Prostate gland (tissue), 2 donors: ENCODE results near the gene CD164. TPM values are rescaled to one million over a fixed set of nuclear protein-coding genes. Genes with fewer than 3 reads are reported as not detected.
A peak's percentile ranks its signal among the peaks of the same experiment; 100 is the strongest.

Source experiments
- DNase-seq: peaks from one replicate; pipeline ENCODE4 v3.0.0-alpha.2; 2019; ENCODE audit warnings: low spot score
- H3K27ac ChIP-seq, 2 donors: fragments of 200-600 bp; sonication (generic); 2 replicates each; pipeline ENCODE4 v1.5.1; 2017 to 2019
- H3K27me3 ChIP-seq: fragments of 200-600 bp; sonication (generic); replicated peaks from 2 replicates; pipeline ENCODE4 v1.5.1; 2019; ENCODE audit not compliant: insufficient read depth
- H3K36me3 ChIP-seq, 2 donors: fragments of 200-600 bp; sonication (generic); 1 replicate in 1 of 2; 2 replicates in 1 of 2; pipeline versions ENCODE4 v1.5.1 to v1.8.1; 2017 to 2019
- H3K4me1 ChIP-seq: fragments of 200-600 bp; sonication (generic); replicated peaks from 2 replicates; pipeline ENCODE4 v1.5.1; 2019
- H3K4me3 ChIP-seq, 2 donors: fragments of 200-600 bp; sonication (generic); 2 replicates each; pipeline ENCODE4 v1.5.1; 2017 to 2019
- H3K9me3 ChIP-seq: fragments of 200-600 bp; sonication (generic); 2 replicates; pipeline ENCODE4 v1.5.1; 2017
- CTCF ChIP-seq, 4 experiments: fragments of 200-600 bp in 2 of 4; fragments of 450-650 bp in 2 of 4; sonication (generic) in 2 of 4; IDR thresholded peaks; 1 replicate in 3 of 4; 2 replicates in 1 of 4; pipeline ENCODE4 v1.5.1; 2016 to 2019; ENCODE audit warnings: antibody characterized with exemption in 4 of 4, mild to moderate bottlenecking in 2 of 4, moderate library complexity in 2 of 4
- POLR2A ChIP-seq: fragments of 450-650 bp; IDR thresholded peaks from one replicate; pipeline ENCODE4 v1.6.1; 2016; ENCODE audit warnings: antibody characterized with exemption, mild to moderate bottlenecking
- POLR2AphosphoS5 ChIP-seq: sonication (generic); formaldehyde crosslinking; IDR thresholded peaks from one replicate; pipeline ENCODE4 v1.6.1; 2017; ENCODE audit warnings: antibody characterized with exemption
- whole genome bisulfite sequencing: methylation state at CpG from one replicate; pipeline ENCODE4 v1.1.5; 2018; 5-methylcytosine and 5-hydroxymethylcytosine counted together
- intact Hi-C: fragments of 100-400 bp; cut with DNase I; formaldehyde crosslinking; loops from one replicate; pipeline ENCODE4 v1.14.2; 2022
- total RNA-seq, 2 donors: library from RNA; depleted of rRNA; stranded (reverse); fragments of >200 nt; gene quantifications; one replicate each; pipeline ENCODE4 v1.1.0, GENCODE V29; 2016

Gene CD164
- total RNA-seq, 2 donors from 2014 or later, result 202 to 230 TPM

GRCh38 chr6:109381061-109381746 is 1.1 kb downstream of the CD164 start:
- no peaks in the 10 kb centered on the region for H3K9me3 ChIP-seq
- no peak for DNase-seq
- intact Hi-C loops, result loop anchor here (5.0 kb wide), 2 partner anchors 101 to 379 kb away; partner anchors contain the start of gene ZBTB24
- TF ChIP-seq POLR2A (no peak), CTCF (IDR thresholded peaks at IDR 0.05) (no peak)
- H3K27ac ChIP-seq, result peak overlapping the region; percentile 98 to 99
- peaks cover 4% of the 10 kb centered on the region for H3K4me1 ChIP-seq
- under 1% methylated on average over 25 of the region's 25 CpGs for WGBS
- no peaks in the 10 kb centered on the region for H3K27me3 ChIP-seq
- H3K4me3 ChIP-seq, result peak overlapping the region; percentile 98
- no peaks in the 10 kb centered on the region for H3K36me3 ChIP-seq

- intact Hi-C loops, result loop anchor here (5.0 kb wide), 2 partner anchors 103 to 377 kb away; partner anchors contain the start of gene ZBTB24
- Histone ChIP-seq H3K36me3 (no peaks in the 10 kb centered on the region), H3K4me1 (peaks cover 4% of the 10 kb centered on the region), H3K27me3 (no peaks in the 10 kb centered on the region), H3K27ac (no peak overlapping the region), H3K4me3 (peak overlapping the region; percentile 98), H3K9me3 (no peaks in the 10 kb centered on the region)
- DNase-seq, result no peak
- TF ChIP-seq POLR2AphosphoS5 (no peak), POLR2A (no peak), CTCF (IDR thresholded peaks at IDR 0.05) (no peak)
- WGBS, result 30% methylated on average over 2 of the region's 2 CpGs
These were observed 2.6 kb downstream of the CD164 start for GRCh38 chr6:109379711-109380110.

GRCh38 chr6:109377717-109378116 is 4.5 kb downstream of the CD164 start:
- no peak overlapping the region for H3K27ac ChIP-seq
- 78% methylated on average over 3 of the region's 3 CpGs for WGBS
- H3K9me3 ChIP-seq, result no peaks in the 10 kb centered on the region
- DNase-seq, result no peak
- H3K4me1 ChIP-seq, result peaks cover 4% of the 10 kb centered on the region
- H3K4me3 ChIP-seq, result no peak overlapping the region
- intact Hi-C loops, result no loop called here
- TF ChIP-seq CTCF (IDR thresholded peaks at IDR 0.05) (no peak), POLR2AphosphoS5 (no peak), POLR2A (no peak)
- no peaks in the 10 kb centered on the region for H3K27me3 ChIP-seq
- H3K36me3 ChIP-seq, result no peaks in the 10 kb centered on the region

GRCh38 chr6:109374326-109374892 is 7.9 kb downstream of the CD164 start:
- H3K36me3 ChIP-seq, result no peaks in the 10 kb centered on the region
- no peak overlapping the region for H3K27ac ChIP-seq
- no peak for DNase-seq
- TF ChIP-seq CTCF (IDR thresholded peaks at IDR 0.05), result no peak
- peak; percentile 48 for TF ChIP-seq POLR2AphosphoS5
- no peak for TF ChIP-seq POLR2A
- intact Hi-C loops, result no loop called here
- no peaks in the 10 kb centered on the region for H3K9me3 ChIP-seq
- no peak overlapping the region for H3K4me3 ChIP-seq
- peaks cover 4% of the 10 kb centered on the region for H3K4me1 ChIP-seq
- no peaks in the 10 kb centered on the region for H3K27me3 ChIP-seq
- WGBS, result 31% methylated on average over 4 of the region's 4 CpGs

GRCh38 chr6:109373762-109374161 is 8.5 kb downstream of the CD164 start:
- no peak overlapping the region for H3K27ac ChIP-seq
- intact Hi-C loops, result no loop called here
- no peaks in the 10 kb centered on the region for H3K9me3 ChIP-seq
- H3K4me3 ChIP-seq, result no peak overlapping the region
- 85% methylated on average over 4 of the region's 4 CpGs for WGBS
- no peak for TF ChIP-seq POLR2AphosphoS5
- no peak for TF ChIP-seq POLR2A
- TF ChIP-seq CTCF (IDR thresholded peaks at IDR 0.05), result no peak
- H3K27me3 ChIP-seq, result no peaks in the 10 kb centered on the region
- peaks cover 4% of the 10 kb centered on the region for H3K4me1 ChIP-seq
- H3K36me3 ChIP-seq, result no peaks in the 10 kb centered on the region
- no peak for DNase-seq
